NOMO-1 treated with dmso at 0.1 percent for 144 hours (cell line): ENCODE data around the gene BIRC6.

Experiments used
- DNase-seq: peaks from one replicate; lab custom pipeline; 2025; ENCODE audit not compliant: unreplicated experiment; lab: John Stamatoyannopoulos, UW

The BIRC6 gene

GRCh38 chr2:32375228-32375892, 18.5 kb downstream of the BIRC6 start:
- no peak for DNase-seq

GRCh38 chr2:32376756-32377155, 19.9 kb downstream of the BIRC6 start:
- no peak for DNase-seq

GRCh38 chr2:32377928-32378327, 21.1 kb downstream of the BIRC6 start:
- no peak for DNase-seq

GRCh38 chr2:32379352-32379751, 22.5 kb downstream of the BIRC6 start:
- no peak for DNase-seq

GRCh38 chr2:32383858-32384257, 27.0 kb downstream of the BIRC6 start:
- DNase-seq = no peak

GRCh38 chr2:32384529-32384928, 27.7 kb downstream of the BIRC6 start:
- no peak for DNase-seq

- no peak for DNase-seq
Measured at GRCh38 chr2:32386739-32387138, 29.9 kb downstream of the BIRC6 start.

- no peak for DNase-seq
Measured at GRCh38 chr2:32399221-32399620, 42.4 kb downstream of the BIRC6 start.

- DNase-seq = no peak
Measured at GRCh38 chr2:32402091-32402490, 45.3 kb downstream of the BIRC6 start.

- no peak for DNase-seq
Measured at GRCh38 chr2:32403782-32404181, 47.0 kb downstream of the BIRC6 start.

- DNase-seq = no peak
Measured at GRCh38 chr2:32404691-32405090, 47.9 kb downstream of the BIRC6 start.

- DNase-seq = no peak
Measured at GRCh38 chr2:32416519-32416918, 59.7 kb downstream of the BIRC6 start.

- DNase-seq = no peak
Measured at GRCh38 chr2:32417659-32418058, 60.8 kb downstream of the BIRC6 start.

GRCh38 chr2:32418778-32419177, 62.0 kb downstream of the BIRC6 start:
- no peak for DNase-seq

- no peak for DNase-seq
Measured at GRCh38 chr2:32422133-32422532, 65.3 kb downstream of the BIRC6 start.

GRCh38 chr2:32423536-32423935, 66.7 kb downstream of the BIRC6 start:
- DNase-seq = no peak

GRCh38 chr2:32424739-32425138, 67.9 kb downstream of the BIRC6 start:
- no peak for DNase-seq

- DNase-seq = no peak
Measured at GRCh38 chr2:32425719-32426141, 68.9 kb downstream of the BIRC6 start.

- no peak for DNase-seq
Measured at GRCh38 chr2:32427672-32428610, 71.1 kb downstream of the BIRC6 start.

- no peak for DNase-seq
Measured at GRCh38 chr2:32430804-32431203, 74.0 kb downstream of the BIRC6 start.

- DNase-seq = no peak
Measured at GRCh38 chr2:32436150-32436549, 79.3 kb downstream of the BIRC6 start.

GRCh38 chr2:32442020-32442467, 85.2 kb downstream of the BIRC6 start:
- no peak for DNase-seq
